GM21737 (cell line): ENCODE results near the gene MEF2A.
"Not testable (repeated sequence)": the region's sequence is repeated elsewhere in the genome, so short reads cannot be mapped to it uniquely, and the experiment has no call there.

Experiments
- ATAC-seq: cut with Tn5 transposase; IDR thresholded peaks from one replicate; pipeline ENCODE4 v1.9.1; 2021; ENCODE audit warnings: mild to moderate bottlenecking, moderate library complexity; ENCODE audit not compliant: unreplicated experiment

Gene MEF2A

DNA sequence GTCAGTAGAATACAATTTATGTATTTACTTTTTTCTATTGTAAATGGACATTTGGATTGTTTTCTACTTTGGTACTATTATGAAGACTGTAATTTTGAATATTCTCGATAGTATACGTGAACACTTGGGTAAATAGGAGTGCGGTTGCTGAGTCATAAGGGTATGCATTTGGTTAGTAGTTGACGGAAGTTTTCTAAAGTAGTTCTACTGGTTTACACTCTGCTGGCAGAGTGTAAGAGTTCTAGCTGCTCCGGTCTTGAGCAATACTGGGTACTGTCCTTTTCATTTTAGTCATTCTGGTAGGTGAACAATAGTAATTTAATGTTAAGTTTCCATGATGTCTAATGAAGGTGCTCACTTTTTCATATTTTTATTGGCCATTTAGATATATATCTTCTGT is 70.0 kb downstream of the MEF2A start:
- ATAC-seq, result peak; percentile 67

DNA sequence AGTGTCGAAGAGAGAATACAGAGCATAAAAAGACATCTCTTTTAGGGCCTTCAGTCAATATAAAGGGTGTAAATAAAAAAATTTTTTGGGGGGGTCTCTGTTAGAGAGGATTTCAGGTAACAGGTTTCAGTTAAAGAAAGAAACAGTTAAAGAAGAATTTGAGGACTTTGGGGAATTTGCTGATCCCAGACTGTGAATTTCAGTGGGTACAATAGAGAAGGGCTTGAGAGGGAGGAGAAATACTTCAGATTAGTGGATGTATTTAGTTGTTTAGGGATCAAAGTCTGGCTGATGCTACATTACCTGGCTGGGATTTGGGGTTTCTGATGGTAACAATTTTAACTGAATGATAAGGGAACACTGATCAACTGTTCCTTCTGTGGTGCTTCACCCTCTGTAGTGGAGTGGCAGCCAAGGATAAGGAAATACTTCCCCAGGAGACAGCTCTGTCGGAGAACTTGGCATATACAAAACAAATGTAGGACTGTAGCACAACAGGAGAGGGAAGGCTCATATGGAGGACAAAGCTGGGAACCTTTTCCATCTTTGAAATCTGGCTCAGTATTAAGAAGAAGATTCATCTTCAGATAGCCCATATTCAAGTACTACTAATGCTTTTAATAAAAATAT is 79.2 kb downstream of the MEF2A start:
- ATAC-seq, result no peak

DNA sequence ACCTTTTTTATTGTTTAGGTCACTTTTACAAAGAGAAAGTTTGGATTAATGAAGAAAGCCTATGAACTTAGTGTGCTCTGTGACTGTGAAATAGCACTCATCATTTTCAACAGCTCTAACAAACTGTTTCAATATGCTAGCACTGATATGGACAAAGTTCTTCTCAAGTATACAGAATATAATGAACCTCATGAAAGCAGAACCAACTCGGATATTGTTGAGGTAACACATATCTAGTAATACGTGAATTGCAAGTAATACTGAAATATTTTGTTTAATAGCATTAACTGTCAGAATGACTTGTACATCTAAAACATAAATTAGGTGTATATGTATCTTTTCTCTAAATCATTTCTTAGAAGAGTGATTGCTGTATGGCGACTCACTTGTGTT is 79.8 kb downstream of the MEF2A start:
- ATAC-seq, result no peak

DNA sequence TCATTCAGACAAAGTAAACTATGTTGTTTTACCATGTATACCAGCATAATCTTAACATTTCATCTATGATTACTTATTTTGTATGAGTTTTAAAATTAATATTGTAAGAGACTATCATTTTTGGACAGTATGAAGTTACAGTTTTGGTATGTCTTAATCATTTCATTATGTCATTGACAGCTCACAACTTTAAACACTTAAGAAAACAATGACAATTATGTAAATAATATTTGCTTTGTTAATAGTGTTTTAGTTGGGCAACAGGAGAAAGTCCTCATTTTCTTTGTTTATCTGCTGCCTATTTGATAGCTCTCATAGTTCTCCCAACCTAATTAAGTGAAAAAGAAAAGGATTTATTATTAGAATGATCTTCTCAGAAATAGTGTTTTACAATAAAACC is 80.2 kb downstream of the MEF2A start:
- no peak for ATAC-seq

DNA sequence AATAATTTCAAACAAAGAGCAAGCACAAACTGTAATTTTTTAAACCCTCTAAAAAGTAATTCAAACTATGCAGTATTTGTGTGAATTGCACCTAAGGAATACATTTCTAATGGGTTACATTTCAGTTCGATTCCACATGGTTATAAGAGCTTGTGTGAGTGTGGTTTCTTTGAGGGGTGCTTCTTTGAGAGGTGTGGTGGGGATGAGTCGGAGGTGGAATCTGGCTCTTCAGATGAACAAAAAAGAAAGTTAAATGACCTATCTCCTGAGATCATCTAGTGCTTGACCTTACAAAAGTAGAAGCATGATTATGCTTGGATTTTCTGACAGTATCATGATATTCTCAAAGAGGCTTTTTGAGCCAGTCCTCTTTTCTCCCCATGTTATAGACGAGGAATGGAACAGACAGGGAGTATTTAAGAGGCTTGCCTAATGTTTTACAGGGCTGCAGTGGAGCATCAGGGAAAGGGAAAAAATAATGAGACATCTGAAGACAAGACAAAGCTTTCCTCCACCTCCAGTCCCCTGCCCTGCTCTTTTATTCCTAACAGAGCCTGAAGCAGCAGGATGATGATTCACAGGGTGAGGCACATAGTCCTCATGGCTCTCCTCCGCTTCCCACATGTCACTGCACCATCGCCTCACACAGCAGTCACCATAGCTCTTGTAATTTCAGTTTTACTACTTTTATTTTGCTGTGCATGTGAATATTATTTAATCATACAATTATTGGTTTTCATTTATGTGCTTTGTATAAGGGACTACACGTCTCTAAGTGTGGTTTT is 85.4 kb downstream of the MEF2A start:
- ATAC-seq, result no peak

DNA sequence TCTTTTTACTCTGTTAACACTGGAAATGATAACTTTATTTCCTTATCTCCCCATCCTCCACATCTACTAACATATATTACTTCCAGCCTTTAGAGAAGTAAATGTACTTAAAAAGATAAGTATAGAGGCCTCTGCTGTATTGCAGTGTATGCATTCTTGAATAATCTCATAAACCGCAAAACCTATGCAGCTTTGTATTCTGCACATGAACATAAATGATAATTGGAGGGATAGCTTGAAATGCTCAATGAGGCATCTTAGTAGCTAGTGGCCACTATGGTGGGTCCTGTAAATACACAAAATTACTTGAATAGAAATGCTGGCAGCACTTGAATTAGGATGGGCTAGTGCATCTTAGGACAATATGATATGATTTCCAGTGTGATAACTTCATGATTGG is 90.4 kb downstream of the MEF2A start:
- ATAC-seq, result no peak

DNA sequence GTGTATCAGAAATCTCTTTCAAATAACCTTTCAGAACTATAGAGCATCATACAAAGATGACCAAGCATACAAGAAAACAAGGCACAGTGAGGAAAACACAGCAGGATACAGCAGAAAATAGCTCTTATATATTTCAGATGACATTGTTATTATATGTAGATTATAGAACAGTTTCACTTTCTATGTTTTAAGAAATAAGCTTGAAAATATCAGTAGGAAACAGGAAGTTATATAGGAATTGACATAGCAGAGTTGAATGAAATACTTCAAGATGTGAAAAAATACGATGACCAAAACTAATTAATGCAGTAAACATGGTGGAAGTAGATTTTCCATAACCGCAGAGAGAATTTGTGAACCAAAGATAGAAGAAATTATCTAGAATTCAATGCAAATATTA is 92.2 kb downstream of the MEF2A start:
- ATAC-seq, result no peak

DNA sequence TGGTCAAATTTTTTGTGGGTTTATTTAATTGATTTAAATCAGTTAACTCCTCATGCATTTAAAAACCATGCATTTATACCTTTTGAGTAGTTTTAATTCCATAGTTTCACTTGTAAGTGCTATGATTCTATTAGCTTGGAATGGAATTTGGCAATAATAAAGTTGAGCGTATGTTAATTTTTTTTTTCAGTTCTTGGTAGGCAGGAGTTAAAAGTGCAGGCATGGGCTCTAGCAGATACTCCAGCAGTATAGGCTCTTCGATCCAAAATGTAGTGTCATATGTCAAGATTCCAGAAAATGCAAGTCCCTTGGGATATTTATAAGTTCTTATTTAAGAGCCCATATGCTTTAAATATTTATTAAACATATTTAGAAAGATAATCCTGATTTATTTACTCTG is 97.1 kb downstream of the MEF2A start:
- no peak for ATAC-seq

DNA sequence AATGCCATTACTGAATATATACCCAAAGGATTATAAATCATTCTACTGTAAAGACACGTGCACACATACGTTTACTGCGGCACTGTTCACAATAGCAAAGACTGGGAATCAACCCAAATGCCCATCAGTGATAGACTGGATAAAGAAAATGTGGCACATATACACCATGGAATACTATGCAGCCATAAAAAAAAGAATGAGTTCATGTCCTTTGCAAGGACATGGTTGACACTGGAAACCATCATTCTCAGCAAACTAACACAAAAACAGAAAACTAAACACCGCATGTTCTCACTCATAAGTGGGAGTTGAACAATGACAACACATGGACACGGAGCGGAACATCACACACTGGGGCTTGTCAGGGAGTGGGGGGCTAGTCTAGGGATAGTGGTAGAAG is 100.3 kb downstream of the MEF2A start:
- ATAC-seq, result not testable (repeated sequence)

DNA sequence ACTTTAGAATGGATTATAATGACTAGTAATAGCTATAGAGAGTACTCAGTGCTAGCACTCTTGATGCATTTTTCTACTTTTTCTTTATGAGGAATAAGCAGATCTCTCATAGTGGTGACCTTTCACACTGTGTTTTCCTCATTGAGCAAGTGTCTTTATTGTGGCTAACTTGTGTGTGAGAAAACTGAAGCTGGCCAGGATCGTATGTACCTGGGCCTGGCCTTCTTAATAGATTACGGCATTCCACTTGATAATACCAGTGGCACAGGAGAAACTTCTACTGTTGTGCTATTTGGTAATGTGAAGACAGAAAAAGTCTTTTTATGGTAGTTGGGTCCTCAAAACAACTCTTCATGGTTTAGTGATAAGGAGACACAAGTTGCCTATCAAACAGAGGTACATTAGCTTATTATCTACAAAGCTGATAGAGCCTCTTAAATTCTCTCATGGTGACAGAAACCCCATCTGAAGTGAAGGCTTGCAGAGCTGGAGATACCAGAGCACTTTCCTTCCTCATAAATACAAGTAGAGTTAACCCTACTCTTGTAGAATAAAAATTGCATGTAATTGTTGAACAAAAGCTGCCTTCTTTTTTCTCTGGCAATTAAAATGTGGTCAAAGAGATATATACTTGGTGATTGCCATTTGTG is 102.9 kb downstream of the MEF2A start:
- no peak for ATAC-seq

DNA sequence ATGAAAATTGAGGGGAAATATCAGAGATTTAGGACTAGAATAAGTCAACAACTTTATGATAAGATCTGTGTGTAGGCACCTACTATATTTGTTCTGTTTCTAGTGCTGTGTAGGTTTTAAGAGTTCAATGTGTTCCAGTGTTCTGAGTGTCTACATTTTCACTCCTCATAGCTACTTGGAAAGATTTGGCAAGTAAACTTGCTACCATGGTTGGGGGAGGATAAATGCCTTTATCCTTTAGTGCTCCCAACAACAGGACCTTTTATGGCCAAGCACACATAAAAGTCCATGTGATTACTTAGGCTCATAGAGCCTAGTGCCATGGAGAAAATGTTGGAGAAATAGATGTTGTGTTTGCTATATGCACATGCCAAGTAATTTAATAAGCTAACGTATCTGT is 103.5 kb downstream of the MEF2A start:
- no peak for ATAC-seq

DNA sequence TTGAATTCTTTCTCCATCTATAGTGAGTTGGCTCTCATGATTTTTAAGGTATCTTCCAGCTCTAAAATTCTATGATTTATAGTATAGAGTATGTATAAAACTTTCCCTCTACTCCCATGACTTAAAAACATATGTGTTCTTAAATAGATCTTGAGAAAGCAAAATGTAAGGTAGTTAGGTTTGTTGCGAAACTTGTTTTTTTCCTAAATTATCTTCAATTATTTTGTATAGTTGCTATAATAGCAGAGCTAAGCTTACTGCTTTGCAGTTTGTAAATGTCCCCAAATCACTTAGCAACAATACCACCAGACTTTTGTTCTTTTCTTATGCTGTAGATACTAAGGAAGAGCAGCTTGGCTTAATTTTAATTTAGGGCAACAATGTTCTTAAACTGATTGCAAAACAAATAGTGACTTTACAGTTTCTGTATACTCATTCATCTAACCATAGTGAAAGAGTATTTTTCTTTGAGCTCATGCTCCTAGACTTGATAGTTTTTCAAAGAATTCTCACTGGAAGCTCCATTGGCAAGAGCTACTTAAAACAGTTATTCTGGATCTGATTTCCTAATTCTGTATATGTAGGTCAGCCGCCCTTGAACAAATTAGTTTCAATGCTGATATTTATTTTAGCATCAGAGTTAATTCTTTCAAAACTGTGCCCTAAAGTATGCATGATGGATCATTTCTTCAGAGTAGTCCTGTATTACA is 106.3 kb downstream of the MEF2A start:
- no peak for ATAC-seq

DNA sequence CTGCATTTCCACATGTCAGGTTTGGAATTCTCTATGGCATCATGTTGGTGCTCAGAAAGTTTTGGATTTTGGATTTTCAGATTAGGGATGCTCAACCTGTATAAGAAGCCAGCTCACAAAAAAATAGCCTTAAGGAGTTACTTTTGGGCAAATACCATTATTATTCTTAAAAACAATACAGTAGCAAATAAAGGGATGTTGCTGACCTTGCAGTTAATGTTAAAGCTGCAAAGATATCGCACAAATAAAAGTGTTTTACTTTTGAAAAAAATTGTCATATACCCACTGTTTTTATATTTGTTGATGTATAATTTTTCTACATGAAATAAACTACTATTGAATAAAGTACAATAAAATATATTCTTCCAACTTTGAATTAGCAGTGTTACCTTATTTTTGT is 107.3 kb downstream of the MEF2A start:
- no peak for ATAC-seq

DNA sequence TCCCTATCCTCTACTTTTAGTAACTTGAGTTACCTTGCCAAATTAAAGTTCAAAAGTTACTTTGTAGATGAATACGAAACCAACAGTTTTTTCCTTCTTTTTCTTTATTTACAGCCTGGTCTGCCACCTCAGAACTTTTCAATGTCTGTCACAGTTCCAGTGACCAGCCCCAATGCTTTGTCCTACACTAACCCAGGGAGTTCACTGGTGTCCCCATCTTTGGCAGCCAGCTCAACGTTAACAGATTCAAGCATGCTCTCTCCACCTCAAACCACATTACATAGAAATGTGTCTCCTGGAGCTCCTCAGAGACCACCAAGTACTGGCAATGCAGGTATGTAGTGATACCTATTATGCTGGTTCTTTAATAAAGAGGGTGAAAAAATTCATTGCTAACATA is 108.5 kb downstream of the MEF2A start:
- no peak for ATAC-seq

DNA sequence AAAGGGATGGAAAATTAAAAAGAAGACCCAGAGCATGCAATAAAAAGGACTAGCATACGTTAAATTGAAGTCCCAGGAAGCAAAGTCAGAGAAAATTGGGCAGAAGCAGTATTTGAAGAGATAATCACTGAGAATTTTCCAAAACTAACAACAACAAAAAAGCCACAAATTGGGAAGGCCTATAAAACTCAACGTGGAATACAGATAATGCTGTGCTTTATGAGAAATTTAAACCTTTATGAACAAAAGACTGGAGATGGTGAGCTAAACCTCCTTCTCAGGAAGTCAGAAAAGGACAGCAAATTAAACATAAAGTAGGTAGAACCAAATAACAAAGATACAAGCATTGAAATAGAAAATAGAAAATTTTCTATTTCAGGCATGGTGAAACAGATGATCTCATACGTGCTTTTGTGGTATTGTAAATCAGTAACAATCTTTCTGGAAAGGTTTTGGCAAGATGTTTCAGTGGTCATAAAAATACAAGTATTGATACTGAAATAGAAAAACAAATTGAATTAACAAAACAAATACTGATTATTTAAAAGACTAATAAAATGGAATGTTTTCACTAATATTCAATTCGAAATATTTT is 111.9 kb downstream of the MEF2A start:
- ATAC-seq, result peak; percentile 70

DNA sequence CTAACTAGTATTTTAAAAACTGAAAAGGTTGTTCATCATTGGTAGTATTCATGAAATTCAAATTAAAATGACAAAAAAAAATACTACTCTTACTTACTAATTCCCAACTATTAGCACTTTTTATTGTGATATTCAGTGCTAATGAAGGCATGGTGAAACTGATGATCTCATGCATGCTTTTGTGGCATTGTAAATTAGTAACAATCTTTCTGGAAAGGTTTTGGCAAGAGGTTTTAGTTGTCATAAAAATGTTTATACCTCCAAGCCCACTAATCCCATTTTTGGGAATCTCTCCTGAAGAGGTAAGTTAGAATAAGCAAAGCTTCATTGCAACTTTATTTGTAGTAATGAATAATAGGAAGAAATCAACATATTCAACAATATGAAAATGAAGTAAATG is 114.5 kb downstream of the MEF2A start:
- no peak for ATAC-seq

DNA sequence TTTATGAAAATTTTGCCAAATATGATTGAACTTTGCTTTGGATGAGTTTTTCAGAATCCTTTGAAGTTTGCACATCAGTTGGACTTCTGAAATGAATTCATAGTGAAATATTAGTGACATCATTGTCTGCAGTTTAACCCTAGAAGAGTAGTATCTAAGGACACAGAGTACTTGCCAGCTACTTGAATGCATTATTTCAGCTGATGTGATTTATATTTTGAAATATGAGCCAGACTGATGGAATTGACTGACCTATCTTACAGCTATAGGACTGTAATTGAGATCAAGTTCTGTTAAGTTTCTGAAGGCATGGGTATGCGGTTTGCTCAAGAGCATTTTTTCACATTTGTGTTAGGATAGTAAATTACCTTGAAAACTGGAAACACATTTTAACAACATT is 116.2 kb downstream of the MEF2A start:
- no peak for ATAC-seq

DNA sequence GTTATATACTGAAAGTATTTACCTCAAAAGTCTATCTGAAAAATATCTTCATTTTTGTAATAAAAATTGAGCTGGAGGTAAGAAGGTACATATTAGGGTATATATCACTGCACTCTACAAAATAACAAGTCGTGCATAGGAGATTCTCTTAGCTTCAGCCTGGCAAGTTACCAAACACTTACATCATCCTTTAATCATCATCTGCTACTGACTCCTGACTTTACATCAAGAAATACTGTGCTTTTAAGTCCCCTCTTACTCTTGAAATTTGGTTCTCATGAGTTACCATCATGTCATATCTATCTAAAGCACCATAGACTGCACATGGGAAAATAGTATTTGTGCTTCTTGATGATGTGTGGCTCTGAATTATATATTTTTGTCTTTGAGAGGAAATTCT is 116.7 kb downstream of the MEF2A start:
- no peak for ATAC-seq

DNA sequence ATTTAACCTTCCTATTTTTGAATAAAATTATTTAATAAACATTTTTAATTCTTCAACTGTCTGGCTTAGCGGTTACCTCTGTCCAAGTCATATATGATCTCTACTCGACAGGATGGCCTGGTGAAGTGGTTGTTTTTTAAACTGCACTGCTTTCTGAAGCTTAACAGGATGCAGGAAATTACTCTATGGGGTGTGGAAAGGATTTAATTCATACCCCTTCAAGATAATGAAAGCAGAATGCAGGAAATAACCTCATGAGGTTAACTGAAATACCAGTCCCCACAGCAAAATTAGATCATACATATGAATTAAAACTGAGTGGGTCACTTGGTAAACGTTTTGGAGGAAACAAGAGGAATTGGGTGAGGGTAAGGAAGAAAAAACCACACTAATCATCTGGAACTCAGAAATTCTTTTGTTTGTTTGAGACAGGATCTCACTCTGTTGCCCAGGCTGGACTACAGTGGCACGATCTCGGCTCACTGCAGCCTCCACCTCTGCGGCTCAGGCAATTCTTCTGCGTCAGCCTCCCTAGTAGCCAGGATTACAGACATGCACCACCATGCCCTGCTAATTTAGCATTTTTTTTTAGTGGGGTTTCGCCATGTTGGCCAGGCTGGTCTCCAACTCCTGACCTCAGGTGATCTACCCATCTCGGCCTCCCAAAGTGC is 117.4 kb downstream of the MEF2A start:
- ATAC-seq, result no peak

DNA sequence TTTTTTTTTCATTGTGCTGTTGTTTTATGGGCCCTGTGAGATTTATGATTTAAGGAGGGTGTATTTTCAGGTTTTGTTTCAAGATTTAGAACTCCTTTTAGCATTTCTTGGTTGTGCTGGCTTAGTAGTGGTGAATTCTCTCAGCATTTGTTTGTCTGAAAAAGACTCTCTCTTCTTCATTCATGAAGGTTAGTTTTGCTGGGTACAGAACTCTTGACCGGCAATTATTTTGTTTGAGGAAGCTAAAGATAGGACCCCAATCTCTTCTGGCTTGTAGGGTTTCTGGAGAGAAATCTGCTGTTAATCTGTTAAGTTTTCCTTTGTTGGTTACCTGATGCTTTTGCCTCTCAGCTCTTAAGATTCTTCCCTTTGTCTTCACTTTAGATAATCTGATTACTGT is 120.5 kb downstream of the MEF2A start:
- ATAC-seq, result no peak

DNA sequence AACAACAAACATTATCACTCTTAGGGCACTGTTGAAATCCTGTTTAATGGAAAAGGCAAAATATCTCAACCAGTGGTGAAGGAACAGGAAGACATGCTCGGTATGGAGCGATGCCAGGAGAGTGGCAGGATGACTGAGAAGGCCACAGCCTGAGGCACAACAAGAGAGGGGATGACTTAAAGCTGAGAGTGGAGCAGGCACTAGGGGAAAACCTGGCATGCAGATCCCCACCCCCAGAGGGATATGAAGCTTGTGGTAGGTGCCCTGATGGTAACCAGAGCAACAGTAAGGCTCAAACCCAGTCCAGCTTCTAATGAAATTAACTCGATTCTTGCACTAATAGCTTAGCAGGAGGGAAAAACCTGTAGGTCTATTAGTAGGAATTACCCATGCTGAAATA is 127.0 kb downstream of the MEF2A start:
- ATAC-seq, result no peak
